NCI-H2081 (cell line): Measurements from ENCODE around the gene PTGES.
A peak's percentile ranks its signal among the peaks of the same experiment; 100 is the strongest.

Experiments used
- DNase-seq, 2 experiments: peaks; one replicate each; lab custom pipeline; 2025; lab: John Stamatoyannopoulos, UW

PTGES gene

GRCh38 chr9:129719135-129719534 is 33.7 kb downstream of the PTGES start:
- DNase-seq: no peak

- DNase-seq: no peak
These were observed 34.2 kb downstream of the PTGES start for GRCh38 chr9:129718647-129719046.

GRCh38 chr9:129717991-129718390 is 34.9 kb downstream of the PTGES start:
- DNase-seq: no peak

GRCh38 chr9:129716091-129716490 is 36.8 kb downstream of the PTGES start:
- no peak for DNase-seq

GRCh38 chr9:129714511-129715061 is 38.3 kb downstream of the PTGES start:
- DNase-seq: no peak

- no peak for DNase-seq
These were observed 39.5 kb downstream of the PTGES start for GRCh38 chr9:129713402-129713679.

GRCh38 chr9:129712634-129713401 is 40.0 kb downstream of the PTGES start:
- DNase-seq: no peak

GRCh38 chr9:129710169-129710453 is 42.7 kb downstream of the PTGES start:
- DNase-seq: no peak

- no peak for DNase-seq
These were observed 43.2 kb downstream of the PTGES start for GRCh38 chr9:129709438-129710168.

GRCh38 chr9:129708793-129709192 is 44.0 kb downstream of the PTGES start:
- DNase-seq: no peak

GRCh38 chr9:129704807-129705206 is 48.0 kb downstream of the PTGES start:
- DNase-seq: no peak

- DNase-seq: no peak
These were observed 49.0 kb downstream of the PTGES start for GRCh38 chr9:129703667-129704355.

GRCh38 chr9:129702589-129703520 is 50.0 kb downstream of the PTGES start:
- DNase-seq: no peak

GRCh38 chr9:129701549-129701948 is 51.3 kb downstream of the PTGES start:
- DNase-seq: no peak

GRCh38 chr9:129701054-129701453 is 51.8 kb downstream of the PTGES start:
- no peak for DNase-seq

- DNase-seq: no peak
These were observed 54.5 kb downstream of the PTGES start for GRCh38 chr9:129698254-129698757.

- DNase-seq: no peak
These were observed 55.1 kb downstream of the PTGES start for GRCh38 chr9:129697656-129698253.

- peak; percentile 21 to 56 for DNase-seq
These were observed 55.7 kb downstream of the PTGES start for GRCh38 chr9:129696944-129697655.

- no peak for DNase-seq
These were observed 57.0 kb downstream of the PTGES start for GRCh38 chr9:129695870-129696269.

GRCh38 chr9:129694243-129694646 is 58.6 kb downstream of the PTGES start:
- no peak for DNase-seq

GRCh38 chr9:129693741-129694140 is 59.1 kb downstream of the PTGES start:
- DNase-seq: no peak
